GM12872 (cell line): ENCODE data around the gene F10.

Experiments used
- CTCF ChIP-seq: IDR thresholded peaks from 3 replicates; pipeline ENCODE4 v1.5.1; 2011; ENCODE audit warnings: low read depth, mild to moderate bottlenecking, low read length, moderate library complexity; ENCODE audit not compliant: insufficient read depth

F10 gene

GRCh38 chr13:113088691-113089020, 33.9 kb upstream of the F10 start:
- TF ChIP-seq CTCF: no peak

- TF ChIP-seq CTCF: no peak
Observed at GRCh38 chr13:113089693-113090414, 32.7 kb upstream of the F10 start.

- TF ChIP-seq CTCF: no peak
Observed at GRCh38 chr13:113090415-113090770, 32.2 kb upstream of the F10 start.

DNA sequence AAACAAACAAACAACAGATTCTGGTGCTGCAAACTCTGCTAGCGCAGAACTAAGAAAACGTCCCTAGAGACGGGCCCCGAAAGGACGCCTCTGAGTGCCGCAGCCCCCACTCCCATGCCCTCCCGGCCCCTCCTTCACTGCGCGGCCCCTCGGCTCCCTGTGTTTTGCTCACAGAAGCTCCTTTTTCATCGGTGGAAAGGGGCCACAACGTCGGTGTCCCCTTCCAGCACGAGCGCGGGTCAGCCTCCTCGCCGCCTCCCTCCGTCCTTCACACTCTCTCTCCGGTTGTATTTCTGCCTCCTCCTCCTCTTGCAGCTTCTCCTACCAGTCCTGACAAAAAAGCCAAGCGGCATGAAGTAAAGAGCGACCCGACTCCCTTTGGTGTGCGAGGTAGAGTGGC, 31.8 kb upstream of the F10 start:
- TF ChIP-seq CTCF: no peak

DNA sequence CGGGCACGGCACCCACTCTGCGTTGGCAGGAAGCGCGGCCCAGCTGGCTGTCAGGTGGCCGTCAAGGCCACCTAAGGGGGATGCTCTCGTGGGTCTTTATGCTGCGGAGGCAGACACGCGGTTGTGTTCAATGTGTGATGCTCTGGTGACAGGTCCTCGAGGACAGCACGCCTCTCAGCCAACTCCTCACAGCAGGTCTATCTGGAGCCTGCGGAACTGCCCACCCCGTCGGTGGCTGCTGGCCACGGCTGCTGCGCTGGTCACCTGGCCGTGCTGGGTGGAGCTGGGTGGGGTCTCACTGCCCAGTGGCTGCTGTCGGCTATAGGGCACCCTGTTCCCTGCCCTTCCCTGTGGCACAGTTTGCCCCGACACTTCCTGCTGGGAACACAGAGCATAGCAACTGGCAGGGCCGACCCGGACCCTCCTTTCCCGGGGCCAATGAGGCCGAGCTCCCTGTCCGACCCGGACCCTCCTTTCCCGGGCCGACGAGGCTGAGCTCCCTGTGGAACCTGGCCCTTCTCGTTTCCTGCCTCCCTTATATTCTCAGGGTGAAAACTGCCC, 31.3 kb upstream of the F10 start:
- no peak for TF ChIP-seq CTCF

DNA sequence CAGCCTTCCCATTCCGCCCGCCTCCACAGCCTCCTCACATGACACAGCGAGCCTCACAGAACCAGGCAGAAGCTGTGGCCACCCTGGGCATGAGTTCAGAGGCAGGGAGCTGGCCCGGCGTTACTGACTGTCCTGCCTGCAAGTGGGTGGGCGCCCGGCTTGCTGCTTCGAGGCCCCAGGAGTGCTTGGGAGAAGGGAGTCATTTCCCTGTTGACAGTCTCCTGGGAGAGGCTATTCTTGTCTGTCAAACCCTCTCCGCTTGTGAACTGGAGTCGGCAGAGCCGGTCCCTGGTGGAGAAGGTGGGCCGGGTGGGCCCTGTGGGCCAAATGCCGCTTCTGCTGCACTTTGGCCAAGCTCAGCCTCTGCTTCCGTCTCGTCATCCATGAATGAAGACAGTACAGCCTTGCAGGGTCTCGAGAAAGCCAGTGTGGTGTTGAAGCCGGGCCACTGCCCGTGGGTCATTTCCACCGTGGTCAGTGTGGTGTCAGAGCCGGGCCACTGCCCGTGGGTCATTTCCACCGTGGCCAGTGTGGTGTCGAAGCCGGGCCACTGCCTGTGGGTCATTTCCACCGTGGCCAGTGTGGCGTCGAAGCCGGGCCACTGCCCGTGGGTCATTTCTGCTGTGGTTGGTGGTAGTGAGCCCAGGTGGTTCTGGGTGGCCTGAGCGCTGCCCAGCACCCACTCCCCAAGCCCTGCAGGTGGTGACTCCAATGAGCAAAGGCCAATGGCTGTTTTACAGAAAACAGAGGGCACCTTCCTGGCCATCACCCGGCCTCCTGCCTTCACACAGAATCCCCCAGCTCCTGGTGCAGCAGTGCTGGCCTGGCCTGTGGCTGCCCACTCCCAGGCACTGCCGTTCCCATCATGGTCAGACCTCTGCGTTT, 30.5 kb upstream of the F10 start:
- TF ChIP-seq CTCF: no peak

DNA sequence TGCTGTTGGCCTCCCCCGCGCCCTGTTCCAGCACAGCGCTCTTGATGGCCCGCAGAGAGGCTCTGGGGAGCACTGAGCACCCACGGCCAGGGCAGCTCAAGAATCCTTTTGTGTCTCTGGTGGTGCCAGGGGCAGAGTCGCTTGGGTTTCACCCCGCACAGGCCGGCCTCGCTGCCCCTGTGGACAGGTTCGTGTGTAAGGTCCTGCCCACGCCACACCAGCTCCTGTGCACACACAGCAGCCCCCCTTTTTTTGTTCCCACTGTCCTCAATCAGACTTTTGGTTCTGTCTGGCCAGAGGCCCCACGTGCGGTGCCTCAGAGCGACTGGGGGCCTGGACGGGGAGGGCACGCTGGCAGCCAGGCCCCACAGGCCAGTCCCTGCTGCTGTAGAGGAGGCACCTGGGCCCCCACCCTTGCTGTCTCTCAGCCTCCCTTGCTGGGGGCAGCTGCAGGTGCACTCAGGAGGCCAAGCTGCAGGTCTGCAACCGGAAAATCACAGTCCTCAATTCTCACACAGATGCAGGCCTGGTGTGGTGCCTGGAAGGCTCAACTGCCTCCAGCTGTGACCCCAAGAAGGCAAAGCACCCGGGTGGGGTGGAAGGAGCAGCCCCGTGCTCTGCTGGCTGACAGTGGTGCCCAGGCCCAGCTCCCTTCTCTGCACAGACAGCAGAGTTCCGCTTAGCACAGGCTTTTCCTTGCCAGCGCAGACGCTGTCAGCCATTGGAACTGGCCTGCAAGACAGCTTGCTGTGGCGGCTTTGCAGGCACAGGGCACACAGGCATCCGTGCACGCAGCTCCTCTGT, 29.6 kb upstream of the F10 start:
- TF ChIP-seq CTCF: no peak
